GM12891 (cell line): ENCODE results near the gene PPFIBP2.

Experiments used
- POLR2A ChIP-seq: IDR thresholded peaks from 2 replicates; pipeline ENCODE4 v1.6.1; 2011; ENCODE audit warnings: low read depth, low read length, control low read depth
- SPI1 ChIP-seq: IDR thresholded peaks from 2 replicates; pipeline ENCODE4 v1.6.1; 2011; ENCODE audit warnings: low read depth, low read length, control low read depth

DNA sequence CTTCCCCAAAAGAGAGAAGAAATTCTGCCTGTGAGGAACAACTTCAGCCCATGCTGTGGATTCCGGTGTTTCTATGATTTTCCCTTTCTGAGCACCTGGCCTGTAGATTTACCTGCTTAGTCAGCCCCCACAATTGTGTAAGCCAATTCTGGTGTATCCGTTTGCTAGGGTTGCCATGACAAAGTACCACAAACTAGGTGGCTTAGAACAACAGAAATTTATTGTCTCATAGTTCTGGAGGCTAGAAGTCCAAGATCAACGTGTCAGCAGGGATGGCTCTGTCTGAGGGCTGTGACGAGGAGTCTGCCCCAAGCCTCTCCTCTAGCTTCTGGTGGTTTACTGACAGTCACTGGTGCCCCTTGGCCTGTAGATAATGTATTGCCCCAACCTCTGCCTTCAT, 175.4 kb downstream of the PPFIBP2 start:
- TF ChIP-seq POLR2A, result no peak
- TF ChIP-seq SPI1, result no peak
